ENCODE results near the gene CYB5B.
"Not testable (repeated sequence)": the region's sequence is repeated elsewhere in the genome, so short reads cannot be mapped to it uniquely, and the experiment has no call there.

CYB5B gene

GRCh38 chr16:69410219-69410990 lies 14.0 kb upstream of the CYB5B start:
- no peak for DNase-seq

GRCh38 chr16:69411064-69411985 lies 13.1 kb upstream of the CYB5B start:
- no peak for DNase-seq

GRCh38 chr16:69412287-69412686 lies 12.1 kb upstream of the CYB5B start:
- DNase-seq = no peak

GRCh38 chr16:69413045-69413664 lies 11.3 kb upstream of the CYB5B start:
- no peak for DNase-seq

- DNase-seq = no peak
Measured at GRCh38 chr16:69417520-69418199, 6.8 kb upstream of the CYB5B start.

- no peak for DNase-seq
Measured at GRCh38 chr16:69419956-69420355, 4.5 kb upstream of the CYB5B start.

GRCh38 chr16:69423189-69423588 lies 1.2 kb upstream of the CYB5B start:
- no peak for DNase-seq

GRCh38 chr16:69424935-69425784 lies 741 bp downstream of the CYB5B start:
- no peak for DNase-seq

- no peak for DNase-seq
Measured at GRCh38 chr16:69428652-69429051, 4.2 kb downstream of the CYB5B start.

GRCh38 chr16:69429058-69429640 lies 4.7 kb downstream of the CYB5B start:
- not testable (repeated sequence) for DNase-seq

- DNase-seq = no peak
Measured at GRCh38 chr16:69431948-69432468, 7.6 kb downstream of the CYB5B start.

- DNase-seq = no peak
Measured at GRCh38 chr16:69434066-69434465, 9.6 kb downstream of the CYB5B start.

GRCh38 chr16:69435977-69436820 lies 11.8 kb downstream of the CYB5B start:
- no peak for DNase-seq

- no peak for DNase-seq
Measured at GRCh38 chr16:69436896-69437295, 12.5 kb downstream of the CYB5B start.

- DNase-seq = no peak
Measured at GRCh38 chr16:69438465-69438864, 14.0 kb downstream of the CYB5B start.

- DNase-seq = no peak
Measured at GRCh38 chr16:69440250-69440649, 15.8 kb downstream of the CYB5B start.

- not testable (repeated sequence) for DNase-seq
Measured at GRCh38 chr16:69441030-69441429, 16.6 kb downstream of the CYB5B start.

- DNase-seq = no peak
Measured at GRCh38 chr16:69443927-69444631, 19.7 kb downstream of the CYB5B start.

- no peak for DNase-seq
Measured at GRCh38 chr16:69444873-69445517, 20.6 kb downstream of the CYB5B start.
